ENCODE results near the gene THSD1. TPM values are rescaled to one million over a fixed set of nuclear protein-coding genes. Genes with fewer than 3 reads are reported as not detected.

THSD1 gene
- total and polyA plus RNA-seq, 9 of the 15 experiments (the other 6 are each of a cell fraction or from before 2014, with no cell fraction given): 0.01 to 0.11 (median 0.04) TPM; not detected in 2

DNA sequence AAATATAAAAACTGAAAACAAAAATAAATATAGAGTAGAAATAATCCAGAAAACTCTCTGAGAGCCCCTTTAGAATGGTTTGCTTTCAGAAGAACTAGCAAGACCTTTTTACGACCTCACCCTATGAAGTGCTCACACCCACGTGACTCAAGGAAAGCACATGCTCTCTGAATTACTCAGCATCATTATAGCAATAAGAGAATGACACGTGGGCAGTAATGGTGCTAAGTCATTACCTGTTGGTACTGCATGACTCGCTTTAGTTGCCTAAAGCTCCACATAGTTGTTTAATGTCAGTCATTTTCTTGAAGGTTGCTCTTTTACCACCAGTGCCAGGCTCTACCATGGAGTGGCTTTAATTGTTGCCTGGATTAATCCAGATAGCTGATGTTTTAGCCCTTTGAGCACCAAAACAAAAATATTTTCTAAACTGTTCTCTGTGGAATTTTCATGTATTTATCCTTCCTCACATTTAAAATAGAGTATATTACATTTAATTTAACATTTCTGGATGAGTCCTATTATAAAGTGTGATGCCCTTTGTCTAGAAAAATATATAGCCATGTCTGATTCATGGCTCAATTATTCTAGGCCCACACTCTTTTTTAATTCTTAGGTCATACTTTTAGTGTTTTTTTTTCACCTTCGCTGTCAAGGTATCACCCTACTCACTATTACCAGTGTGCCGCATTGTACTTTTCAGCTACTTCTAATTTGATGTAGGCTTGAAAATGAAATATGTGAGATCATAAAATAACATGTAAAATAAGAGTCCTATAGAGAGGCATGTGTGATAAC, 56.8 kb downstream of the THSD1 start (continued):
- TF ChIP-seq, protein P1, sequence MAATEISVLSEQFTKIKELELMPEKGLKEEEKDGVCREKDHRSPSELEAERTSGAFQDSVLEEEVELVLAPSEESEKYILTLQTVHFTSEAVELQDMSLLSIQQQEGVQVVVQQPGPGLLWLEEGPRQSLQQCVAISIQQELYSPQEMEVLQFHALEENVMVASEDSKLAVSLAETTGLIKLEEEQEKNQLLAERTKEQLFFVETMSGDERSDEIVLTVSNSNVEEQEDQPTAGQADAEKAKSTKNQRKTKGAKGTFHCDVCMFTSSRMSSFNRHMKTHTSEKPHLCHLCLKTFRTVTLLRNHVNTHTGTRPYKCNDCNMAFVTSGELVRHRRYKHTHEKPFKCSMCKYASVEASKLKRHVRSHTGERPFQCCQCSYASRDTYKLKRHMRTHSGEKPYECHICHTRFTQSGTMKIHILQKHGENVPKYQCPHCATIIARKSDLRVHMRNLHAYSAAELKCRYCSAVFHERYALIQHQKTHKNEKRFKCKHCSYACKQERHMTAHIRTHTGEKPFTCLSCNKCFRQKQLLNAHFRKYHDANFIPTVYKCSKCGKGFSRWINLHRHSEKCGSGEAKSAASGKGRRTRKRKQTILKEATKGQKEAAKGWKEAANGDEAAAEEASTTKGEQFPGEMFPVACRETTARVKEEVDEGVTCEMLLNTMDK (IDR thresholded peaks at IDR 0.05; ENCODE audit: borderline replicate concordance, insufficient read depth, low read depth, low read length, poor library complexity, severe bottlenecking): no peak
- TF ChIP-seq, protein P2, sequence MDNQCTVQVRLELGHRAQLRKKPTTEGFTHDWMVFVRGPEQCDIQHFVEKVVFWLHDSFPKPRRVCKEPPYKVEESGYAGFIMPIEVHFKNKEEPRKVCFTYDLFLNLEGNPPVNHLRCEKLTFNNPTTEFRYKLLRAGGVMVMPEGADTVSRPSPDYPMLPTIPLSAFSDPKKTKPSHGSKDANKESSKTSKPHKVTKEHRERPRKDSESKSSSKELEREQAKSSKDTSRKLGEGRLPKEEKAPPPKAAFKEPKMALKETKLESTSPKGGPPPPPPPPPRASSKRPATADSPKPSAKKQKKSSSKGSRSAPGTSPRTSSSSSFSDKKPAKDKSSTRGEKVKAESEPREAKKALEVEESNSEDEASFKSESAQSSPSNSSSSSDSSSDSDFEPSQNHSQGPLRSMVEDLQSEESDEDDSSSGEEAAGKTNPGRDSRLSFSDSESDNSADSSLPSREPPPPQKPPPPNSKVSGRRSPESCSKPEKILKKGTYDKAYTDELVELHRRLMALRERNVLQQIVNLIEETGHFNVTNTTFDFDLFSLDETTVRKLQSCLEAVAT (IDR thresholded peaks at IDR 0.05): no peak
- TF ChIP-seq MECOM (CRISPR knock-in tag; IDR thresholded peaks at IDR 0.05) (no peak), MED1 (CRISPR knock-in tag; IDR thresholded peaks at IDR 0.05; ENCODE audit: borderline replicate concordance) (no peak), GABPA (tag; conservative IDR thresholded peaks at IDR 0.05; ENCODE audit: low read depth) (no peak), HDAC6 (IDR thresholded peaks at IDR 0.05; ENCODE audit: low read depth, low read length) (no peak), ZBTB17 (CRISPR knock-in tag; IDR thresholded peaks at IDR 0.05) (no peak), FOXK2 (conservative IDR thresholded peaks at IDR 0.05 in 1 of 2, IDR thresholded peaks at IDR 0.05 in 1 of 2; ENCODE audit: low read depth in 2 of 2) (0 out of 4 replicates have a peak, but pooled peaks of 1 of the 2 experiments have one; percentile 28)
- TF ChIP-seq, protein P3, sequence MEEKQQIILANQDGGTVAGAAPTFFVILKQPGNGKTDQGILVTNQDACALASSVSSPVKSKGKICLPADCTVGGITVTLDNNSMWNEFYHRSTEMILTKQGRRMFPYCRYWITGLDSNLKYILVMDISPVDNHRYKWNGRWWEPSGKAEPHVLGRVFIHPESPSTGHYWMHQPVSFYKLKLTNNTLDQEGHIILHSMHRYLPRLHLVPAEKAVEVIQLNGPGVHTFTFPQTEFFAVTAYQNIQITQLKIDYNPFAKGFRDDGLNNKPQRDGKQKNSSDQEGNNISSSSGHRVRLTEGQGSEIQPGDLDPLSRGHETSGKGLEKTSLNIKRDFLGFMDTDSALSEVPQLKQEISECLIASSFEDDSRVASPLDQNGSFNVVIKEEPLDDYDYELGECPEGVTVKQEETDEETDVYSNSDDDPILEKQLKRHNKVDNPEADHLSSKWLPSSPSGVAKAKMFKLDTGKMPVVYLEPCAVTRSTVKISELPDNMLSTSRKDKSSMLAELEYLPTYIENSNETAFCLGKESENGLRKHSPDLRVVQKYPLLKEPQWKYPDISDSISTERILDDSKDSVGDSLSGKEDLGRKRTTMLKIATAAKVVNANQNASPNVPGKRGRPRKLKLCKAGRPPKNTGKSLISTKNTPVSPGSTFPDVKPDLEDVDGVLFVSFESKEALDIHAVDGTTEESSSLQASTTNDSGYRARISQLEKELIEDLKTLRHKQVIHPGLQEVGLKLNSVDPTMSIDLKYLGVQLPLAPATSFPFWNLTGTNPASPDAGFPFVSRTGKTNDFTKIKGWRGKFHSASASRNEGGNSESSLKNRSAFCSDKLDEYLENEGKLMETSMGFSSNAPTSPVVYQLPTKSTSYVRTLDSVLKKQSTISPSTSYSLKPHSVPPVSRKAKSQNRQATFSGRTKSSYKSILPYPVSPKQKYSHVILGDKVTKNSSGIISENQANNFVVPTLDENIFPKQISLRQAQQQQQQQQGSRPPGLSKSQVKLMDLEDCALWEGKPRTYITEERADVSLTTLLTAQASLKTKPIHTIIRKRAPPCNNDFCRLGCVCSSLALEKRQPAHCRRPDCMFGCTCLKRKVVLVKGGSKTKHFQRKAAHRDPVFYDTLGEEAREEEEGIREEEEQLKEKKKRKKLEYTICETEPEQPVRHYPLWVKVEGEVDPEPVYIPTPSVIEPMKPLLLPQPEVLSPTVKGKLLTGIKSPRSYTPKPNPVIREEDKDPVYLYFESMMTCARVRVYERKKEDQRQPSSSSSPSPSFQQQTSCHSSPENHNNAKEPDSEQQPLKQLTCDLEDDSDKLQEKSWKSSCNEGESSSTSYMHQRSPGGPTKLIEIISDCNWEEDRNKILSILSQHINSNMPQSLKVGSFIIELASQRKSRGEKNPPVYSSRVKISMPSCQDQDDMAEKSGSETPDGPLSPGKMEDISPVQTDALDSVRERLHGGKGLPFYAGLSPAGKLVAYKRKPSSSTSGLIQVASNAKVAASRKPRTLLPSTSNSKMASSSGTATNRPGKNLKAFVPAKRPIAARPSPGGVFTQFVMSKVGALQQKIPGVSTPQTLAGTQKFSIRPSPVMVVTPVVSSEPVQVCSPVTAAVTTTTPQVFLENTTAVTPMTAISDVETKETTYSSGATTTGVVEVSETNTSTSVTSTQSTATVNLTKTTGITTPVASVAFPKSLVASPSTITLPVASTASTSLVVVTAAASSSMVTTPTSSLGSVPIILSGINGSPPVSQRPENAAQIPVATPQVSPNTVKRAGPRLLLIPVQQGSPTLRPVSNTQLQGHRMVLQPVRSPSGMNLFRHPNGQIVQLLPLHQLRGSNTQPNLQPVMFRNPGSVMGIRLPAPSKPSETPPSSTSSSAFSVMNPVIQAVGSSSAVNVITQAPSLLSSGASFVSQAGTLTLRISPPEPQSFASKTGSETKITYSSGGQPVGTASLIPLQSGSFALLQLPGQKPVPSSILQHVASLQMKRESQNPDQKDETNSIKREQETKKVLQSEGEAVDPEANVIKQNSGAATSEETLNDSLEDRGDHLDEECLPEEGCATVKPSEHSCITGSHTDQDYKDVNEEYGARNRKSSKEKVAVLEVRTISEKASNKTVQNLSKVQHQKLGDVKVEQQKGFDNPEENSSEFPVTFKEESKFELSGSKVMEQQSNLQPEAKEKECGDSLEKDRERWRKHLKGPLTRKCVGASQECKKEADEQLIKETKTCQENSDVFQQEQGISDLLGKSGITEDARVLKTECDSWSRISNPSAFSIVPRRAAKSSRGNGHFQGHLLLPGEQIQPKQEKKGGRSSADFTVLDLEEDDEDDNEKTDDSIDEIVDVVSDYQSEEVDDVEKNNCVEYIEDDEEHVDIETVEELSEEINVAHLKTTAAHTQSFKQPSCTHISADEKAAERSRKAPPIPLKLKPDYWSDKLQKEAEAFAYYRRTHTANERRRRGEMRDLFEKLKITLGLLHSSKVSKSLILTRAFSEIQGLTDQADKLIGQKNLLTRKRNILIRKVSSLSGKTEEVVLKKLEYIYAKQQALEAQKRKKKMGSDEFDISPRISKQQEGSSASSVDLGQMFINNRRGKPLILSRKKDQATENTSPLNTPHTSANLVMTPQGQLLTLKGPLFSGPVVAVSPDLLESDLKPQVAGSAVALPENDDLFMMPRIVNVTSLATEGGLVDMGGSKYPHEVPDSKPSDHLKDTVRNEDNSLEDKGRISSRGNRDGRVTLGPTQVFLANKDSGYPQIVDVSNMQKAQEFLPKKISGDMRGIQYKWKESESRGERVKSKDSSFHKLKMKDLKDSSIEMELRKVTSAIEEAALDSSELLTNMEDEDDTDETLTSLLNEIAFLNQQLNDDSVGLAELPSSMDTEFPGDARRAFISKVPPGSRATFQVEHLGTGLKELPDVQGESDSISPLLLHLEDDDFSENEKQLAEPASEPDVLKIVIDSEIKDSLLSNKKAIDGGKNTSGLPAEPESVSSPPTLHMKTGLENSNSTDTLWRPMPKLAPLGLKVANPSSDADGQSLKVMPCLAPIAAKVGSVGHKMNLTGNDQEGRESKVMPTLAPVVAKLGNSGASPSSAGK (IDR thresholded peaks at IDR 0.05): peak; percentile 69
- TF ChIP-seq, protein P4, sequence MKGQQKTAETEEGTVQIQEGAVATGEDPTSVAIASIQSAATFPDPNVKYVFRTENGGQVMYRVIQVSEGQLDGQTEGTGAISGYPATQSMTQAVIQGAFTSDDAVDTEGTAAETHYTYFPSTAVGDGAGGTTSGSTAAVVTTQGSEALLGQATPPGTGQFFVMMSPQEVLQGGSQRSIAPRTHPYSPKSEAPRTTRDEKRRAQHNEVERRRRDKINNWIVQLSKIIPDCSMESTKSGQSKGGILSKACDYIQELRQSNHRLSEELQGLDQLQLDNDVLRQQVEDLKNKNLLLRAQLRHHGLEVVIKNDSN (CRISPR knock-in tag; IDR thresholded peaks at IDR 0.05): peak; percentile 45; the same call in 1 of the 2 replicates

All from K562 (cell line).